ENCODE data around the gene FKBP7.
"Not testable (repeated sequence)": the region's sequence is repeated elsewhere in the genome, so short reads cannot be mapped to it uniquely, and the experiment has no call there.

The FKBP7 gene

GRCh38 chr2:178484245-178485041 lies 6.0 kb upstream of the FKBP7 start:
- DNase-seq, result no peak

GRCh38 chr2:178482437-178482836 lies 4.0 kb upstream of the FKBP7 start:
- DNase-seq, result no peak

GRCh38 chr2:178480227-178481181 lies 2.1 kb upstream of the FKBP7 start, which contains the start of gene PLEKHA3:
TSS of gene PLEKHA3 (plus strand) at chr2:178480457. CDS start at chr2:178480870, 413 bp downstream.
- DNase-seq, result peak; percentile 86

- no peak for DNase-seq
These were observed 1.4 kb upstream of the FKBP7 start for GRCh38 chr2:178479758-178480226.

GRCh38 chr2:178479275-178479616 lies 846 bp upstream of the FKBP7 start:
- DNase-seq, result no peak

GRCh38 chr2:178478130-178478438 lies 316 bp downstream of the FKBP7 start:
- no peak for DNase-seq

- no peak for DNase-seq
These were observed 814 bp downstream of the FKBP7 start for GRCh38 chr2:178477443-178478129.

- no peak for DNase-seq
These were observed 1.9 kb downstream of the FKBP7 start for GRCh38 chr2:178476477-178476876.

GRCh38 chr2:178474560-178474959 lies 3.8 kb downstream of the FKBP7 start:
- no peak for DNase-seq

- no peak for DNase-seq
These were observed 4.5 kb downstream of the FKBP7 start for GRCh38 chr2:178473931-178474330.

GRCh38 chr2:178473373-178473772 lies 5.0 kb downstream of the FKBP7 start:
- DNase-seq, result no peak

- DNase-seq, result not testable (repeated sequence)
These were observed 7.1 kb downstream of the FKBP7 start for GRCh38 chr2:178471313-178471712.

GRCh38 chr2:178469219-178469849 lies 9.1 kb downstream of the FKBP7 start:
- no peak for DNase-seq

- no peak for DNase-seq
These were observed 21.0 kb downstream of the FKBP7 start for GRCh38 chr2:178457390-178457886.

- DNase-seq, result no peak
These were observed 22.5 kb downstream of the FKBP7 start for GRCh38 chr2:178455947-178456346.

- no peak for DNase-seq
These were observed 25.5 kb downstream of the FKBP7 start for GRCh38 chr2:178452870-178453269.

- no peak for DNase-seq
These were observed 26.1 kb downstream of the FKBP7 start for GRCh38 chr2:178452334-178452733.

- DNase-seq, result peak; percentile 93
These were observed 27.4 kb downstream of the FKBP7 start, which contains the start of the genes PJVK and PRKRA for GRCh38 chr2:178450774-178451525. TSS of gene PJVK (plus strand) at chr2:178451378. CDS start at chr2:178453410, 2,032 bp downstream. TSS of gene PRKRA (minus strand) at chr2:178451175. CDS start at chr2:178451030, 145 bp downstream.

GRCh38 chr2:178450524-178450773 lies 28.0 kb downstream of the FKBP7 start:
- no peak for DNase-seq

- DNase-seq, result no peak
These were observed 28.5 kb downstream of the FKBP7 start for GRCh38 chr2:178449700-178450523.

All from amniotic stem cell (primary cell).